Lower leg skin (tissue), 4 donors: ENCODE data around the gene CAMTA1. TPM values are rescaled to one million over a fixed set of nuclear protein-coding genes. Genes with fewer than 3 reads are reported as not detected.
A peak's percentile ranks its signal among the peaks of the same experiment; 100 is the strongest.

Source experiments
- DNase-seq, 2 donors: peaks; one replicate each; pipeline ENCODE4 v3.0.0-alpha.2; 2019; ENCODE audit warnings: low spot score in 2 of 2
- H3K4me3 ChIP-seq: fragments of 200-600 bp; sonication (generic); 2 replicates; pipeline ENCODE4 v1.5.1; 2017; ENCODE audit warnings: mild to moderate bottlenecking, low read depth; ENCODE audit not compliant: poor library complexity, severe bottlenecking
- POLR2A ChIP-seq, 2 donors: fragments of 450-650 bp; IDR thresholded peaks; one replicate each; pipeline ENCODE4 v1.6.1; 2016 to 2017; ENCODE audit warnings: antibody characterized with exemption in 2 of 2, mild to moderate bottlenecking in 1 of 2, moderate library complexity in 1 of 2
- WGBS, 2 donors: methylation state at CpG; one replicate each; pipeline ENCODE4 v1.1.5; 2018; 5-methylcytosine and 5-hydroxymethylcytosine counted together
- intact Hi-C: fragments of 100-400 bp; cut with DNase I; formaldehyde crosslinking; loops from one replicate; pipeline ENCODE4 v1.15.0; 2023; ENCODE audit warnings: low total_unique reads
- total RNA-seq, 4 donors: library from RNA; depleted of rRNA; stranded (reverse); fragments of >200 nt; gene quantifications; one replicate each; pipeline ENCODE4 v1.1.0, GENCODE V29; 2016
- TF ChIP-seq, protein P1 (sequence below), 3 donors: fragments of 450-650 bp; IDR thresholded peaks; one replicate each; pipeline ENCODE4 v1.5.1; 2016; ENCODE audit warnings: antibody characterized with exemption in 3 of 3, mild to moderate bottlenecking in 3 of 3, moderate library complexity in 2 of 3

CAMTA1 gene
- total RNA-seq, 4 donors from 2014 or later, result 24.4 to 52.3 (median 32.9) TPM

GRCh38 chr1:7761103-7761502, 975.8 kb downstream of the CAMTA1 start:
- TF ChIP-seq POLR2A (IDR thresholded peaks at IDR 0.05), result no peak
- TF ChIP-seq, protein P1, sequence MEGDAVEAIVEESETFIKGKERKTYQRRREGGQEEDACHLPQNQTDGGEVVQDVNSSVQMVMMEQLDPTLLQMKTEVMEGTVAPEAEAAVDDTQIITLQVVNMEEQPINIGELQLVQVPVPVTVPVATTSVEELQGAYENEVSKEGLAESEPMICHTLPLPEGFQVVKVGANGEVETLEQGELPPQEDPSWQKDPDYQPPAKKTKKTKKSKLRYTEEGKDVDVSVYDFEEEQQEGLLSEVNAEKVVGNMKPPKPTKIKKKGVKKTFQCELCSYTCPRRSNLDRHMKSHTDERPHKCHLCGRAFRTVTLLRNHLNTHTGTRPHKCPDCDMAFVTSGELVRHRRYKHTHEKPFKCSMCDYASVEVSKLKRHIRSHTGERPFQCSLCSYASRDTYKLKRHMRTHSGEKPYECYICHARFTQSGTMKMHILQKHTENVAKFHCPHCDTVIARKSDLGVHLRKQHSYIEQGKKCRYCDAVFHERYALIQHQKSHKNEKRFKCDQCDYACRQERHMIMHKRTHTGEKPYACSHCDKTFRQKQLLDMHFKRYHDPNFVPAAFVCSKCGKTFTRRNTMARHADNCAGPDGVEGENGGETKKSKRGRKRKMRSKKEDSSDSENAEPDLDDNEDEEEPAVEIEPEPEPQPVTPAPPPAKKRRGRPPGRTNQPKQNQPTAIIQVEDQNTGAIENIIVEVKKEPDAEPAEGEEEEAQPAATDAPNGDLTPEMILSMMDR (IDR thresholded peaks at IDR 0.05), result no peak
- DNase-seq, result no peak
- WGBS, 2 donors, result 87 to 89% methylated on average over 3 of the region's 3 CpGs
- no peak overlapping the region for H3K4me3 ChIP-seq
- intact Hi-C loops, result no loop called here

GRCh38 chr1:7767176-7767575, 981.9 kb downstream of the CAMTA1 start:
- WGBS, 2 donors, result 83 to 87% methylated on average over 4 of the region's 4 CpGs
- TF ChIP-seq, protein P1 (IDR thresholded peaks at IDR 0.05), result no peak
- TF ChIP-seq POLR2A (IDR thresholded peaks at IDR 0.05), result no peak

DNA sequence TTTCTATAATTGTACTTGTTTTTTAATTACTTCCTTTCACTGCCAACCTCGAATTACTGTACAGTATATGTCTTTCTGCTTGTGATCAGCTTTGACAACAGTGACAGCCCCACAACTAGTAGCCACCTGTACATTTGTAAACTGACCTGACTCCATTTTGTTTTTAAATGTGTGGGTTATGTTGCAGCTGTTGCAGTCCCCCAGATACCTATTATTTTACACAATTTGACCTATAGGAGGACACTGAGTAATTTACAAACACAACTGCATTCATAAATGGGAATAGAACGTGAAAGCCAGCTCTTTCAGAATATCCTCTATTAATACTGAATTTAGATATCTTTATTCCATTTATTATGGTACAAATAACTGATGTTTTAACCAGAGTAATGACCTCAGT, 983.3 kb downstream of the CAMTA1 start:
- DNase-seq, result no peak
- H3K4me3 ChIP-seq, result no peak overlapping the region
- 51 to 63% methylated on average over 2 of the region's 2 CpGs for WGBS, 2 donors
- TF ChIP-seq, protein P1 (IDR thresholded peaks at IDR 0.05), result no peak
- TF ChIP-seq POLR2A (IDR thresholded peaks at IDR 0.05), result no peak
- intact Hi-C loops, result no loop called here

More at GRCh38 chr1:7767176-7767575, 981.9 kb downstream of the CAMTA1 start:
- intact Hi-C loops, result no loop called here
- DNase-seq, result no peak
- no peak overlapping the region for H3K4me3 ChIP-seq

GRCh38 chr1:7769673-7770412, 984.6 kb downstream of the CAMTA1 start:
- WGBS, 2 donors, result 88 to 93% methylated on average over 12 of the region's 12 CpGs
- intact Hi-C loops, result no loop called here
- TF ChIP-seq POLR2A (IDR thresholded peaks at IDR 0.05), result no peak
- TF ChIP-seq, protein P1 (IDR thresholded peaks at IDR 0.05), result no peak
- no peak for DNase-seq
- H3K4me3 ChIP-seq, result no peak overlapping the region

DNA sequence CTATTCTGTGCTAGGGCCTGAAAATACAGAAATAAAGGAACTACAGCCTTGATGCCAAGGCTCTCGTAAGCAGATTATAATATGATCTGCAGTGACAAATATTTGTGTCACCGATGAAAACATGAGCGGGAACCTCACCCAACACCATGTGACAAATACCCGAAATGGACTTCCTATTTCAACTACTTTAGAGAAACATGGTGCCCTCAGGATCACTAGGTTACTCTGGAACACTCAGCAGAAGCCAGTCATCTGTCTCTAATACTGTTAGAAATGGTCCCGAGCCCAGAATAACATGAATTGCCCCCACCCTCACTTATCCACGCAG, 985.4 kb downstream of the CAMTA1 start:
- WGBS, 2 donors, result 8 to 11% methylated on average over 6 of the region's 6 CpGs
- no peak for DNase-seq
- no peak for TF ChIP-seq POLR2A (IDR thresholded peaks at IDR 0.05)
- TF ChIP-seq, protein P1 (IDR thresholded peaks at IDR 0.05), result no peak
- intact Hi-C loops, result no loop called here
- H3K4me3 ChIP-seq, result peak overlapping the region; percentile 99
